Fibroblast of the conjunctiva (primary cell): Measurements from ENCODE around the gene VPS36.
"Not testable (repeated sequence)": the region's sequence is repeated elsewhere in the genome, so short reads cannot be mapped to it uniquely, and the experiment has no call there.

ENCODE experiments used
- DNase-seq: peaks from one replicate; pipeline ENCODE4 v3.0.0-alpha.2; 2010; ENCODE audit warnings: low read depth

Gene VPS36

GRCh38 chr13:52450012-52450792, at the start of gene VPS36:
TSS of gene VPS36 (minus strand) at chr13:52450634. CDS start at chr13:52450594, 40 bp downstream.
- DNase-seq = peak; percentile 88

DNA sequence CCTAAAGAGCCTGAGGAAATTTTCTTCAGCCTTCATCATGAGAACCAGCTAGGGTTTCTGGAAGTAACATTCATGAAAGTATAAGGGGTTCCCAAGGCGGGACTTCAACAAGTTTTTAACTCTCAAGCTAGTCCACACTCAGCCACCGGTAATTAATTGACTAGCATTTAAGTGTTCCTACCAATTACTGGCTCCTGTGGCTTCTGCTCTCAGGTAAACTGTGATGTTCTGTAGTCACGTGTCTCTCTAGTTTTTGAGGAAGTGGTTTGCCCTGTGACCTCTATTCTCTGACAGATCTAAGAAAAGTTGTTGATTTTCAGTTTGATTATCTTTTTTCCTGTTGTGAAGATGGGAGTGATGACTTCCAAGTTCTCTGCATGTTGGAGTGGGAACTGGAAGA, 47.5 kb upstream of the VPS36 start:
- DNase-seq = not testable (repeated sequence)

DNA sequence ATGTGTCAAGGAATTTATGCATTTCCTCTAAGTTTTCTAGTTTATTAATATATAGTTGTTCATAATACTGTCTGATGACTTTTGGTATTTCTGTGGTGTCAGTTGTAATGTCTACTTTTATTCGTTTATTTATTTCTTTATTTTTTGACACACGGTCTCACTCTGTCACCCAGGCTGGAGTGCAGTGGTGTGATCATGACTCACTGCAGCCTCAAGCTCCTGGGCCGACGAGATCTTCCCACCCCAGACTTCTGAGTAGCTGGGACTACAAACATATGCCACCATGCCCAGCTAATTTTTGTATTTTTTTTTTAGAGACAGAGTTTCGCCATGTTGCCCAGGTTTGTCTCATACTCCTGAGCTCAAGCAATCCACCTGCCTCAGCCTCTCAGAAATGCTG, 43.8 kb upstream of the VPS36 start:
- not testable (repeated sequence) for DNase-seq

- DNase-seq = not testable (repeated sequence)
These were observed 40.6 kb upstream of the VPS36 start for GRCh38 chr13:52491015-52491414.

DNA sequence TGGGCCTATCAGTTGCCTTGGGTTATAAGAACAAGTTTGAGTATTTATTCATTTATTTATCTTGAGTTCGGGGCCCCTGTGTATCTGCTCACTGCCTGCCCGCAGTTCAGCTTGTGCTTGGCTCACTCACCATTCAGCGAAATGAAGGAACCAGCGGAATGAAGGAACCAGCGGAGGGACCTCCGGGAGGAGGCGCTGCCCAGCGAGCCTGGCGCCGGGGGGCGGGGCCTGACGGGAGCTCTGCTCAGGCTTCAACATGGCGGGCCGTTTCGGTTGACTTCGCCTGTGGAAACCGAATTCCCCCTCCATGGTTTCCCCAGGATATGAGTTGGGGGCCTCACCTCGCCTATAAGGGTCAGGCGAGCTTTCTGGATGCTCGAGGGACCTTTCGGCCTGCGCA, 38.3 kb upstream of the VPS36 start:
- DNase-seq = not testable (repeated sequence)

- not testable (repeated sequence) for DNase-seq
These were observed 36.6 kb upstream of the VPS36 start for GRCh38 chr13:52487078-52487477.

- not testable (repeated sequence) for DNase-seq
These were observed 30.4 kb upstream of the VPS36 start for GRCh38 chr13:52480677-52481428.

DNA sequence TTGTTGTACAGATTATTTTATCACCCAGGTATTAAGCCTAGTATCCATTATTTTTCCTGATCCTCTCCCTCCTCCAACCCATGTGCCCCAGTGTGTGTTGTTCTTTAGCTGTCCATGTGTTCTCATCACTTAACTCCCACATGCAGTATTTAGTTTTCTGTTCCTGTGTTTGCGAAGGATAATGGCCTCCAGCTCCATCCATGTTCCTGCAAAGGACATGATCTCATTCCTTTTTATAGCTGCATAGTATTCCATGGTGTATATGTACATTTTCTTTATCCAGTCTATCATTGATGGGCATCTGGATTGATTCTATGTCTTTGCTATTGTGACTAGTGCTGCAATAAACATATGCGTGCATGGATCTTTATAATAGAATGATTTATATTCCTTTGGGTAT, 18.1 kb upstream of the VPS36 start:
- DNase-seq = not testable (repeated sequence)

DNA sequence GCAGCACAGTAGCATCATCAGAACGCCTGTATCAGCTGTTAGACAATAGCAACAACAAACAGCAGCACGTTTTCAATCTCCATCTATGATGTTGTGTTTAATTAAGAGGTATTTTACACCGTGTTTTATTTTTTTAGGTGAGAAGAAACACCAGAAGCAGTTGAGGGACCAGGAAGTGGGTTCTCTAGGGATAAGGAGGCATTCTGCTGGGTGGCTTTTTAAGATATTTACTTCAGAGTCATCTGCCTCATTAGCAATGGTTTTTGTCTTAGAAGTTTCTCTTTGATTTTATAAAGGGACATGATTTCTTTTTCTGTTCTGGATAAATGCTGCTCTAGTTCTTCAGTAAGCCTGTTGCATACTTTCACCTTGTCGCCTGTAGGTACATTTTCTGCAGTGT, 13.1 kb upstream of the VPS36 start:
- no peak for DNase-seq

GRCh38 chr13:52461265-52461664, 10.8 kb upstream of the VPS36 start:
- DNase-seq = no peak

- no peak for DNase-seq
These were observed 9.2 kb upstream of the VPS36 start for GRCh38 chr13:52459668-52460067.

GRCh38 chr13:52455677-52456041, 5.2 kb upstream of the VPS36 start:
- DNase-seq = no peak

DNA sequence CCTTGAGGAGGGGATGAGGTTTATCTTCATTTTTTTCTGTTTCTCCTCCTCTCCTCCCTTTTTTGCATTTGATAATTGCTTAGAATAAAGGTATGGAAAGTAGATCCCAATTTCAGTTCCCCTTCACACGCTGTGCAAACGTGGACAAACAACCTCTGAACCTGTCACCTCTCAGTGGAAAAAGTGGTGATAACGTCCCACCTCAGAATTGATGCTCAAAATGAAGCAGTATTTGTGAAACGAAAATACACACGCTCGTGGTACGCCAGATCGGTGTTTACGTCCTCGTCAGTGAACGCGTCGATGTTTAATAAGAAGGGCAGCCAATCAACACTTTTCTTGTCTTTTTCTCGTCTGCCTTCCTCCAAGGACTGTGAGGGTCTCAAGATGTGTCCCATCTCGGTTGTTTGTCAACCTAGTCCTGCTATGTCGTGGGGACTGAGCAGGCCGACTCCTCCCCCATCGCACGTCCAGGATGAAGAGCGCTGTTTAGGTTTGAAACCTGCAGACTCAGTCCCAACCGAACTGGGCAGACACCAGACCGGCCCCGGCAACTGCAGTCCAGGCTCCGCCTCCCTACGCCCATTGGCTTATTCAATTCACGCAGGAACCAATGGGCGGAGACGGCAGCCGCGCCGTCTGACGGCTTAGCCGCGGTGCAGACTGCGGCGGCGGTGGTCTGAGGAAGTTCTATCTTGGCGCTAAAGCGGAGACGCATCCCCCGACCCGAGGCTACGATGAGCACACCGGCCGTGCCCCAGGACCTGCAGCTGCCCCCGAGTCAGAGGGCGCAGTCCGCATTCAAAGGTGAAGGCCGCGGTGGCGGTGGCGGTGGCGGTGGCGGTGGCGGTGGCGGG, 4.6 kb upstream of the VPS36 start, which contains the start of gene CKAP2:
Gene CKAP2, plus strand, starts transcription at position 659 of the 857 bp plus-strand sequence. Its CDS starts 79 bp downstream, at position 738.
- peak; percentile 90 for DNase-seq

DNA sequence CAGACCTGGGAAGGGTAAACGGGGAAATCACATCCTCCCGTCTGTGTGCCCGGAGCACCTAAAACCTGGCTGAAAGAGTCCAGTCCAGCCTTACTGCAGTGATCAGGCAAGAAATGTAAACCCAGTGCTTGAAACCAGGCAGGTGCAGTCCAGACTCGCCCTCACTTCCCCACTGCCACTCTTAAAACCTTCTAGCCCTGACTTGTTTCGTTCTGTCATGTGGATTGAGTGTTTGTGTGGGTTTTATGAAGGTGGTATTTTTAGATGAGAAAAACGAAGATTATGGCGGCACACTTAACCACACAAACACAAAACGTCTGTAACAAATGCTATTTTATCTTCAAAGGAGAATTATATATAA, 4.0 kb upstream of the VPS36 start:
- DNase-seq = no peak

GRCh38 chr13:52452470-52452869, 2.0 kb upstream of the VPS36 start:
- DNase-seq = no peak

- DNase-seq = no peak
These were observed 836 bp upstream of the VPS36 start for GRCh38 chr13:52451135-52451804.

GRCh38 chr13:52450793-52451116, 321 bp upstream of the VPS36 start:
- no peak for DNase-seq

- DNase-seq = no peak
These were observed 963 bp downstream of the VPS36 start for GRCh38 chr13:52449331-52450011.

GRCh38 chr13:52447815-52448552, 2.5 kb downstream of the VPS36 start:
- DNase-seq = no peak

DNA sequence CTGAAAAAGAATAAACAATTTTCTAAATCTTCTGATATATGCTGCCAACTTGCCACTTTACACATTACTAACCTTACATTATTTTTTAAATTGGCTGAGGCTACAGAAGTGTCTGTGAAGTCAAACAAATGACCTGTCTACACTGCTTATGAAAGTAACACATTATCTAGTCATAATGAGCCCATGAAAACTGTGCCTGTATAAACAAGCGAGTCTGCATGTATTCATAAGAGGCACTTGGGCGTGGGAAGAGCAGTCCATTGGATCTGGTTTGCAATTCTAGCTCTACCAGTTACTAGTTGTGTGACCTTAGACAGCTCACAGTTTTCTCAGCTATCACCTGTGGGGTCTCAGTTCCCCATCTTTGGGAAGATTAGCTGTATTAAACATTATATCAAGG, 3.1 kb downstream of the VPS36 start:
- no peak for DNase-seq

- no peak for DNase-seq
These were observed 4.2 kb downstream of the VPS36 start for GRCh38 chr13:52446265-52446664.
